ENCODE measurements around the gene BTBD9.

DNA sequence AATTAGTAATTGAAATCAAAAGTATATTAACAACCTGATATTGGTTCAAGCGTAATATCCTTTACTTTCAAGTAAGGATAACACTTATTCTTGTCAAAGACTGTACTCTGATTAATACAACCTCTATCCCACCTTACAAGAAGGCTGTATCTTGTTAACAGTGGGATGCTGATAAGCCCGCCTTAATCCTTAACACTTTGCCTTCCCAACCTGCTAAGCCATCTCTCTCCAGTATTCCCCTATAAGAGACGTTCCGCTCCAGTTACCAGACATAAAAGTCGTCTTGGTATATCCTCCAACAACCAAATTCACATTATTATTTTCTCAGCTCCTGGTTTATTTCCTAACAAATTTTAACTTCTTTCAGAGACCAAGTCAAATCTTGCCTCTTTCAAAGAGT, 2.0 kb downstream of the BTBD9 start:
- TF ChIP-seq POLR2A (IDR thresholded peaks at IDR 0.05; ENCODE audit: low read length) (no peak), GATA1 (IDR thresholded peaks at IDR 0.05; ENCODE audit: low read depth, low read length) (no peak)

Data from erythroblast (primary cell).